ENCODE measurements around the gene FANCC.
"Not testable (repeated sequence)": the region's sequence is repeated elsewhere in the genome, so short reads cannot be mapped to it uniquely, and the experiment has no call there.

Gene FANCC

DNA sequence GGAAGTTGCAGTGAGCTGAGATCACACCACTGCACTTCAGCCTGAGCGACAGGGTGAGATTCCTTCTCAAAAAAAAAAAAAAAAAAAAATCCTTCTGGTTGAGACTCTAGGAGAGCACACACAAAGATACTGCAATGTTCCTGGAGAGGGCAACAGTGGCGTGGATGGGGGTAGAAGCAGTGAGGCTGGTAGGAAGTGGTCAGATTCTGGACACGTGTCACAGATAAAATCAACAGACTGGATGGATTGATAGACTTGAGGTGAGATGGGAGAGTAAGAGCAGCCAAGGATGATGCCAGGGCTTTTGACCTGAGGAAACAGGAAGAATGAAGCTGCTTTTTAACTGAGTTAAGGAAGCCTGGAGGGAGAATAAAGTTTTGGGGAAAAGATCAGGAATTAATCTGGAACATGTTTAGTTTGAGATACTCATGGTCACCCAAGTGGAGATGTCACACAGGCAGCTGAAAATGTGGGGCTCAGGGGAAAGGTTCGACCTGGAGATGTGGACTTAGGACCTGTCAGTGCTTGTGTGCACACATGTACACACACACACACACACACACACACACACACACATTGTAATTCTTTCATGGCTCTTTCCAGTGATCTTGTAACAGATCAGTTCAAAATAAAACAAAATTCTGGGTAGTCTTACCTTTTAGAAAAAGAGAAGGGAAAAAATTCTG lies 88.1 kb downstream of the FANCC start:
- no peak for DNase-seq (ENCODE audit: low read depth in 2 of 2)

DNA sequence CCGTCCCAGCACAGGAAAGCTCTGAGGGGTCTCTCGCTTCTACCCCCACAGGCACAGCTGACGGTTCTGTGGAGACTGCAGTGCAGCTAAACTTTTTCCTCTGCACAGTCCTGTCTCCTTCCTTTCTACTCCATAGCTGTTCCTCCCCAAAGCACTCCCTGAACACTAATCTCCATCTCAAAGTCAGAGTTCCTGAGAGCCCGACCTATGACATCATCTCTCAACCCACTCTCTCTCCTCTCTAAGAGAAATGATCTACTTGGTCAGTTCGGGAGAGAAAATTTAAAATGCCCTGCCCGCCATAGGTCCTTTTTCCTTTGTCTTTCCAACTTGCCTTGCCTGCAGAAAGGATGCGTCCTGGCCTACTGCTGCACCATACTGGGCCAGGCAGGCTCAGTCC lies 90.6 kb downstream of the FANCC start:
- no peak for DNase-seq (ENCODE audit: low read depth in 2 of 2)

DNA sequence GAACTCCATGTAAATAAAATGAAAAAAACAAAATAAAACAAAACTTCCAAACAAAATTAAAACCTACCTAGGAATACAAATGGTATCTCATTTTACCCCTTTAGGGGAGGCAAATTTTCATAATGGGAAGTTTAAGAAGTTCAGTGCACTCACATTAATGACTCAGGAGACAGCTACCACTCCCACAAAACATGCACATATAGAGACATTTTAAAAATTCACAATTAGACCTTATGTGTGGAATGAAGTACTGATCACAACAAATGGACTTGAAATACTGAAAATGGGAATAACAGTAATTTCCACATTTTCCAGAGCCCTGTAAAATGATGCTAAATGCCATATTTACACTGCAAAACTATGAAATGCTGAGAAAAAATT lies 91.8 kb downstream of the FANCC start:
- no peak for DNase-seq (ENCODE audit: low read depth in 2 of 2)

DNA sequence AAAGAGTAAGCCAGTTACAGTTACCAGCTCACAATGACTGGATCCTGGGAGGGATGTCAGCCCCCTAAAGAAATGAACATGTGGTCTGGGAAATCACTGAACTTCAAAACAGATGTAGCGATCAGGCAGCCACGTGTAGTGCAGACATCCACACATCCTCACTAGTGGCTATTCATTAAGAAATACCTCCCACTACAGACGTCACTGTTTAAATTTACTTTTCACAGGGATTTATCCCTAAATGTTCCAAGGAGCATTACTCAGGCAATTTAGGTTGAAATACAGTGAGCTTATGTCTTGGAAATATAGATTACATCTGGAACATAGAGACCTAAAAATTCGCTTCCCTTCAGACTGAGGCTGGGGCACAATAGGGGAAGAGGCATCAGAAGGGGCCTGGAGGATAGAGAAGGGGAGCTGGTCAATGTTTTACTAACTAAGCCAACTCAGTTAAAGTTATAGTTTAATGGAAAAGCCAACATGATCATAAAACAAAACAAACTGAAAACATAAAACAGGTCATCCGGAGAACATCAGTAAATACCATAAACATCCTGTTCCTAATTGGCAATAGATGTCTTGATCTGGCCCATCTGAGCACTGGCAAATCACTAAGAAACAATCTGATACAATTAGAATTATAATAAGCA lies 92.3 kb downstream of the FANCC start:
- DNase-seq (ENCODE audit: low read depth in 2 of 2) = no peak

DNA sequence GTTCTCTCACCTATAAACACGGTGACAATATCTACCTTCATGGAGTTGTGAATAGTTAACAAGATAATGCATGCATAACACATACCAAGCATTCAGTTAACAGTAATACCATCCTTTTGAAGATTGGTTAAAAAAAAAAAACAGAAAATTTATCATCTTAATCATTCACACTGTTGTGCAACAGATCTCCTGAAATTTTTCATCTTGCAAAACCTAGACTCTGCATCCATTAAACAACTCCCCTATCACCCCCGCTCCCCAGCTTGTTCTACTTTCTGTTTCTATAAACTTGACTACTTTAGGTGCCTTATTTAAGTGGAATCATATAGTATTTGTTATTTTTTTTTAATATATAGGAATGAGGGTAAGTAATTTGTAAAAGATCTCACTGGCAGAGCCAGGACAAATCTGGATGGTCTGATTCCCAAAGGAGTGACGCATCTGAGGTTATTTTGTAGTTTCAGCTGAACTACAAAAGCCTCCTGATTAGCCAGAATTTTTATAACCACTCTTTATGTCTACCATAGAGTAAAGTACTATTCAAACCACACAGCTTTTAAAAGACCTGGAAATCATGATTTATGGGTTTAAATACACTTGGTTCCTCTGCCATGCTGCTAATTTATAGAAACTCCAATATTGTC lies 93.0 kb downstream of the FANCC start:
- no peak for DNase-seq (ENCODE audit: low read depth in 2 of 2)

DNA sequence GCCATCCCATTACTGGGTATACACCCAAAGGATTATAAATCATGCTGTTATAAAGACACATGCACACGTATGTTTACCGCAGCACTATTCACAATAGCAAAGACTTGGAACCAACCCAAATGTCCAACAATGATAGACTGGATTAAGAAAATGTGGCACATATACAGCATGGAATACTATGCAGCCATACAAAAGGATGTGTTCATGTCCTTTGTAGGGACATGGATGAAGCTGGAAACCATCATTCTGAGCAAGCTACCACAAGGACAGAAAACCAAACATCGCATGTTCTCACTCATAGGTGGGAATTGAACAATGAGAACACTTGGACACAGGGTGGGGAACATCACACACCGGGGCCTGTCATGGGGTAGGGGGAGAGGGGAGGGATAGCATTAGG lies 97.2 kb downstream of the FANCC start:
- DNase-seq (ENCODE audit: low read depth in 2 of 2) = not testable (repeated sequence)

DNA sequence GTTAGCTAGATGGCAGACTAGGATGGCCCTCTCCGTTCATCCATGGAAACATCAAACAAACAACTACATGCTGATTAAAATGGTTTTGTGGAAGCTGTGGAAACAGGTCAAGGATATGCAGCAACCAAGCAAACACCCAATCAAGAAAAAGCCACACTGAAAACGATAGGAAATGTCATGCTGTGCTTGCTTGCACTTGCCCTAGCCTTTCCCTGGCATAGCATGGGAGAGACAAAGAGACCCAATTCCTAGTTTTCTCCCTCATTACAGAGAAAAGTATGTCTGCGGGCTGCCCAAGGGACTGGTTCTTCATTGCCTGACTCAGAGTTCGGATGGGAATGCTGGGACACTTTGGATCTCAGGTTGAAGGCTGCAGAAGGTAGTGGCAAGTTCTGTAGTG lies 98.7 kb downstream of the FANCC start:
- no peak for DNase-seq (ENCODE audit: low read depth in 2 of 2)

DNA sequence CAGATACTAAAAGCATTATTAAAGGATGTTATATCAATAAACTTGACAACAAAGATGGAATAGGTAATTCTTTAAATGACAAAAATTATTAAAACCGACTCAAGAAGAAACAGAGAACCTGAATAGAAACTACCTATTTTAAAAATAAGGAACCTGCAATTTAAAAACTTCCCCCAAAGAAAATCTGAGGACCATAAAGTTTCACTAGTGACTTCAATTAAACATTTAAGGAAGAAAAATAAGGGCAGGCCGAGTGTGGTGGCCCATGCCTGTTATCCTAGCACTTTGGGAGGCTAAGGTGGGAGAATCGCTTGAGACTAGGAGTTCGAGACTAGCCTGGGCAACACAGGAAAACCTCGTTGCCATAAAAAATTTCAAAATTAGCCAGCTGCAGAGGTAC lies 99.6 kb downstream of the FANCC start:
- no peak for DNase-seq (ENCODE audit: low read depth in 2 of 2)

DNA sequence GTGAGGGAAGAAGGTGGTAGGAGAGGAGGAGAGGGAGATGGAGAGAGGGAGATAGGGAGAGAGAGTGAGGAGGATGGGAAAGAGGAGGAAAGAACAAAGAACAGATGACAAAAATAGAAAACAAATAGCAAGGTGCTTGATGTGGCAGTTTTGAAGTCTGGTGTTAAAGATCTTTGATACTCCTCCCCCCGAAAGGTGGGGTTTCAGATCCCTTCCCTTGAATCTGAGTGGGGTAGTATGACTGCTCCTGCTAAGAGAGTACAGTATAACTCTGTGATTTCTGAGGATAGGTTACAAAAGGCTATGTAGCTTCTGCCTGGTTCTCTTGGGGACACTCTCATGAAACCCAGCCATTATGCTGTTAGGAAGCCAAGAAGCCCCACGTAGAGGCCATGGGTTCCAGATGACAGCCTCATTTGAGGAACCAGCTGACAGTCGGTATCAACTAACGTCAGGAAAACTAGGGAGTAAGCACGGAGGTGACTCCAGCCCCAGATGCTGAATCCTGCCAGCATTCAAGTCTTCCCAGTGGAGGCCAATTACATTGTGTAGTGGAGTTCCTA lies 102.1 kb downstream of the FANCC start:
- DNase-seq (ENCODE audit: low read depth in 2 of 2) = no peak

DNA sequence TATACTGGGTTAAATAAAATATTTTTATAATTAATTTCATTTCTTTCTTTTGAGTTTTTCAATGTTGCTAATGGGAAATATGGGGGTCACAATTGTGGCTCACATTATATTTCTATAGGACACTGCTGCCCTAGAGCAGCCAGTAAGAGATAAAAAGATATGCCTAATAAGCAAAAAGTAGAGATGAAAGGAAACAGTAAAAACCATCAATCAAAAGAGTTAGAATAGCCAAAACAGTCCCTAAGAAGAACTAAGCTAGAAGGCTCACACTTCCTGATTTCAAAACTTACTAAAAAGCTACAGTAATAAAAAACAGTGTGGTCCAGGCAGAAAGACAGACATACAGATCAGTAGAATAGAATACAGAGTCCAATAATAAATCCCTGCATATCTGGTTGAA lies 104.4 kb downstream of the FANCC start:
- DNase-seq (ENCODE audit: low read depth in 2 of 2) = no peak

DNA sequence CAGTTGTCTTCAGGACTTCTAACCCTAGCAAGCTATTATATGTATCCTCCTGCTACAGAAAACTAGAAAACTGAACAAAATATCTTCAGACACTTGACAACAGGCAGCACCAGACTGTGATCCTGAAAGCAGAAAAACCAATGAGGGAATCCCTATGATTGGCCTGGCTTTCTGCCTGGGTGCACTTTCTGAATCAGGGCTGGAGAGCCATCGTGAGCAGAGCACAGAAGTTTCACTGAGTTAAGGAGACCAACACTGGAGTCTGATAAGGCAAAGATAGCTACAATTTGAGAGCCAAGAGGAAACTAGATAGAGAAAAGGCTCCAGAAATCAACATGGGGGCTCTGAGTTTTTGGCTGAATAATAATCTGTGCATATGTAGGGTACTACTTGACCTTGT lies 106.5 kb downstream of the FANCC start:
- no peak for DNase-seq (ENCODE audit: low read depth in 2 of 2)

DNA sequence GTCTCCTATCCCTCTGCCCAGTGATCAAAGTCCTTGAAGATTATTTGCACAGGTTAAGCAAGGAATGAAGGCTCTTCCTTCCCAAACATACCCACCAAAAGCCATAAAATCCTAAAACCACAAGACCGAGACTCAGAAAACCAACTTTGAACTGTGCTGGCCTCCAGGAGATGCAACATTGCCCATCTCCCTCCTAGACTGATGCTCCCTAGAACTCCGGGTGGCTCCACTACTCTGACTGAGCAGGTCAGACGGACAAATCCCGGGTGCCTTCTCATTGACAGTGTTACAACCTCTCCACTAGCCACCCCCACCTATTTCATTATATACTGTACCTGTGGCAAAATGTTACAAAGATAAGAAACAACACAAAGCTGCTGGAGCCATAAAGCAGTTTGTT lies 110.1 kb downstream of the FANCC start:
- no peak for DNase-seq (ENCODE audit: low read depth in 2 of 2)

DNA sequence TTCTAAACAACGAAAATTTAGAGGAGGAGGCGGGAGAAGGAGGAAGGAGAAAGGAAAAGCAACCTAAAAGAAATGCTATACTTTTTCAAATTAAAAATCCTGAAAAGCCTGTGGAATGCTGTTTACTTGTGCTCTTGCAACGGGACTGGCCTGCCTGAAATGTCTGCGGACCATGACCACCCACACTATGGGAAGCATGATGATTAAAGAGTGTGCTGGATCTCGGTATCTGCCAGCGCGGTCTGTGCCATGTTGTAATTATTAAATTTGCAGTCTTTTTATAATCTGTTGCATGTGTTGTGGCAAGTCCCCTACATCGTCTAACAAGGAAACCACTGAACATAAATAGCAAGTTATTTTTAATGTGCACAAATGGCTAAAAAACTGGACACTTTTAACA lies 111.4 kb downstream of the FANCC start:
- no peak for DNase-seq (ENCODE audit: low read depth in 2 of 2)

DNA sequence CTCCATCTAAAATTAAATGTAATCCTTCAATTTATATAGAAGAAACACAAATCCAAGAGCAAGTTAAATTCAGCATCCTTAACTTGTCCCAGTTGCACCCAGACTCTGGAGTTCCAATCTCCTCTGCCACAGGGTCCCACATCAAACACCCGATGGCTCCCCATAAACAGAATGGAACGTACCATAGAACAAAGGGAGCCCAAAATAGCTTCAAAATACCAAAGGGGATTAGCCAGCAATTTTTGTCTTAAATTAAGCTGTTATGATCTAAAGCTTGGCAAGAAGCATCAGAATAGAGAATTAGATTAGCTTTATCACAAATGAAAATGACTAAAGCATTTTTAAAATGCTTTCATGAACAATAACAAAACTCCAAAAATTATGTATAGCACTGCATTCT lies 112.8 kb downstream of the FANCC start:
- DNase-seq (ENCODE audit: low read depth in 2 of 2) = no peak

DNA sequence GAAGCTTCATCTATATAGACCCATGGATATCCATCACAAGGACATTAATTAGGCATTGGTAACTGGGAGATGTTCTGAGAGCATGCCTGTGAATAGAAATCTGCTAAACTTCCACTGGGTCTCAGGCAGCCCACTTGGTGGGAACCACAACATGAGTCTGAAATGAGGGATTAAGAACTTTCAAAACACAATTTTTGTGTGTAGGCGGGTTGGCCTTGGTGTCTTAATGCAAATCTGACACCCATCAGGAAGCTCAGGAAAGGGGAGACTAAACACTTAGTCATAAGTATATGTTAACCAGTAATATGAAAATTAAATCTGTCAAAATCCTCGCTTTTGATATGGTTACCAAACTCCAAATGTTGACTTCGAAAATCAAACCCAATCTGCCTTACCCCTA lies 113.2 kb downstream of the FANCC start:
- DNase-seq (ENCODE audit: low read depth in 2 of 2) = no peak

DNA sequence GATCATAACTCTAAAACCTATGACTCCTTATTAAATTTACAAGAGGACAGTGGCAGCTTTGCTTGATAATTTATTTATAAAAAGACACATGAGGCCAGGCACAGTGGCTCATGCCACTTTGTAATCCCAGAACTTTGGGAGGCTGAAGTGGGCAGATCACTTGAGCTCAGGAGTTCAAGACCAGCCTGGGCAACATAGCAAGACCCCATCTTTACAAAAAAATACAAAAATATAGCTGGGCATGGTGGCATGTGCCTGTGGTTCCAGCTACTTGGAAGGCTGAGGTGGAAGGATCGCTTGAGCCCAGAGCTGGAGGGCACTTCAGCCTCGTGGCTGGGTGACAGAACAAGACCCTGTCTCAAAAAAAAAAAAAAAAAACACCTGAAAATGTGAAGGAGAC lies 114.5 kb downstream of the FANCC start:
- not testable (repeated sequence) for DNase-seq (ENCODE audit: low read depth in 2 of 2)

DNA sequence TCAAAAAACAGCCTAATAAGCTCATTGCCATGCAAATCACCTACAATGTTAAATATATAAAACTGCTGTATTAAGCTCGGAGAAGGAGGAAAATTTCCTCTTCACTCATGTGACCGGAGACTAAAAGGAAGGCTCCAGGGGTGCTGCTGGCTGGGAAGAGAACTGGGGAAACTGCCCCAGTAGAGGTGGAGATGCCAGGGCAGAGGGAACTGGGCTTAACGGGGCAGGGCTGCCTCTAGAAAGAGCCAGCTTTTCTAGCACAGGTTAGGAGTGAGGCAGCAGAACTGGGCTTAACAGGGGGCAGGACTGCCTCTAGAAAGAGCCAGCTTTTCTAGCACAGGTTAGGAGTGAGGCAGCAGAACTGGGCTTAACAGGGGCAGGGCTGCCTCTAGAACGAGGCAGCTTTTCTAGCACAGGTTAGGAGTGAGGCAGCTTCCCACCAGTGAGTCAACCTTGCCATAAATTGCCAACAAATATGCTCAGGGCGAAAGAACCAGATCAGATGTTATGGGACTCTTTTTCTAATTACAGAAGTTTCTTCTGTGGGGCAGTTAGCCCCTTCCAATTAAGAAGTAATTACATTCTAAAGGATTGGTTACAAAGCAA lies 115.3 kb downstream of the FANCC start:
- no peak for DNase-seq (ENCODE audit: low read depth in 2 of 2)

DNA sequence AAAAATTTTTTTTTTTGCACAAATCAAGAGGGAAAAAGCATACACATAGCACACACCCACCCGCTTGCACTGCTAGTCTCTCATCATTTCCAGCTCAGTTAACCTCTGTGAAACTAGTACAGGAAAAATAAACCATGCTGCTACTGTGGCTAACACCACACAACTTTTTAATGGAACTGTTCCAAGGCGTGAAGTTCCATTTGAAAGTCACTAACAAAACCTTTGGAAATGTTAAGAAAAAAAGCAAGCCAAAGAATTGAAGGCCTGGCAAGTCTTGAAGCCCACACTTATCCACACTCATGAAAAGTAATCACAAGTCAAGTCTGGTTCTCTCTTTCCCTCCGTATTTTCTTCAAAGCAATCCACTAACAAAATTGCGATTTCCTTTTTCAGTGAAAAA lies 116.3 kb downstream of the FANCC start:
- no peak for DNase-seq (ENCODE audit: low read depth in 2 of 2)

DNA sequence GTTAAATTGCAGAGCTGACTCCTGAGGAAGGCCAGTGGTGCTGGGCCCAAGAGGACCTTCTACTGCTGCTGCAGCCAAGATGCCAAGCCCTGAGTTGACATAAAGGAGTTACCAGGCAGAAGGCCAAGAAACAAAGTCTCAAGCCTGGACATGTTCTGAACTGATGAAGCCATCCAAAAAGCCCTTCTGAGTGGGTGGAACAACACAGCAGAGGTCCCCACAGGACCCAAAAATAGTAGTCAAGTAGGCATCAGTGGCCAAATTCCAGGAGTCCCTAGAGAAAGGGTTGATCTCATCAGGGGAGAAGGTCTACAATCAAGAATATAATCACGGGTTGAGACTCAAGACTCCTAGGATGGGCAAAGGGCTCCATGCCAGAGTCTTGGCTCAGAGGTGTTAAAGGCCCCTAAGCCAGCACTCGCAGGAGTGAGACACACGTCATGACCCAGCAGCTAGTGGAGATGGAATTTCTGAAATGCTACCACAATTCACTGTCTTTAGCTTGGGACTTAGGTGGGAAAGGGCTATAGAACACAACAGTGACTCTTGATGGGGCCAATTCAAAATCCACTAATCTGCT lies 119.7 kb downstream of the FANCC start:
- no peak for DNase-seq (ENCODE audit: low read depth in 2 of 2)

DNA sequence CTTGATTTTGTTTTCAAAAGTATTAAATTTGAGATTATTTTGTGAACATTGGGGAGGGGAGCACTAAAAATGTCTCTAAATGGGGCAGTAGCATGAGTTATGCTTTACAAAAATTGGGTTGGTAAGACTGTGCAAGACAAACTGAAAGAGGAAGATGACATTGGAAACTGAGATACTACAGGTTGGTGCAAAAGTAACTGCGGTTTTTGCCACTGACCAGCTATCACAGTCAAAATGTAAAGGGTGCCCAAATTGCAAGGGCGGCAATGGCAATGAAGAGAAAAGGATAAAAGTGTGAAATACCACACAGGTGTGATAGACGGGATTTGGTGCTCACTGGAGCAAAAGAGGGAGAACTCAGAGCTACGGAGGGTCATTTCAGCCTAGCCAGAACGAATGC lies 124.0 kb downstream of the FANCC start:
- DNase-seq (ENCODE audit: low read depth in 2 of 2) = no peak

DNA sequence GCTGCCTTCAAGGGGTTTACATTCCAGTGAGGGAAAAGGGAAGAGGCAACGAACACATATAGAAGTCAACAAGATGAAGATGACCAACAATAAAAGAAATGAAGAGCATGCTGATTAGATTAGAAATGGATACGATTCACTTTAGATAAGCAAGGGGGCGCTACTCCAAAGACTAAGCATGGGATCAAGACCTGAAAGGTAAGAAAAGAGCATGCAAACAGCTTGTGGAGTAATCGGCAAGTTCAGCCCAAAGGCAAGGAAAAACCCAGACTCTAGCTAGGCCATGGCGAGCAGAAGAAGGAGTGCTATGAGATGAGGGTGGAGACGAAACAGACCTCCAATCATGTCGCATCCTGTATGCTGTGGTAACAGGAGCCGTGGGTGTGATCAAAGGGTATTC lies 124.4 kb downstream of the FANCC start:
- no peak for DNase-seq (ENCODE audit: low read depth in 2 of 2)

DNA sequence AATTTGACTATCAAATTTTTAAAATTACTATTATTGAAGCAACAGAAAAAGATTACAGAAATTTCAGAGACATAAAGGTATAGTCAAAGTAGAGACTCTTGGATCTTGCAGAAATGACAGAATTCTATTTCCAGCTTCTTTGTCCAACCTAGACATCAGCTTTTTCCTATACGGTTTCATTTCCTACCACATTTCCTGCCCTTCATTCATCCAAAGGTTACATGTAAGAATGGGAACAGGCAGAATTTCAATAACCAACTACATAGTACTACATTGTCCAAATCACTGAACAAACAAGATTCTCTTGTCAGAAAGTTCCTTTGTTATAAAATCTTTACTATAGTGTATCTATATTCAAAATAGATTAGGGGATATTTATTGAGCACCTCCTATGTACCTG lies 124.9 kb downstream of the FANCC start:
- no peak for DNase-seq (ENCODE audit: low read depth in 2 of 2)
